ENCODE measurements around the gene DSCAML1. TPM values are rescaled to one million over a fixed set of nuclear protein-coding genes. Genes with fewer than 3 reads are reported as not detected.

DSCAML1 gene
- total RNA-seq, 1 donor, result not detected

DNA sequence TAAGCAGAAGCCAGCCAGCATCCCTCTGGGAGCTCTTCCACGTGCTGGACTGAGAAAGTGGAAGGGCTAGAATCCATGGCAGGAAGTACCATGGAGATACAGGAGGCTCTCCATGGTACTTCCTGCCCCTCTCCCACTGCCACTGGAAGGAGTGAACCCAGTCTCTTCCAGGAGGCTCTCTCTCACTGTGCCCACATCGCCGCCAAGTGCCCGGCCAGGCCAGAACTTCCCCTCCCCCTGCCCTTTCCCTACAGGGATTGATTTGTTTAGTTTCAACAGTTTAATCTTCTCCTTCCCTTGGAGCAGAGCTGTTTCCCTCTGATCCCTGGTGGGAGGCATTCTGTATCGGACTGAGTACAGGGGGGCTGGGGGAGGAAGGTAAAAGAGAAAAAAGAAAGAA lies 133.6 kb downstream of the DSCAML1 start:
- DNase-seq (ENCODE audit: low read depth), result no peak
- TF ChIP-seq, protein P1, sequence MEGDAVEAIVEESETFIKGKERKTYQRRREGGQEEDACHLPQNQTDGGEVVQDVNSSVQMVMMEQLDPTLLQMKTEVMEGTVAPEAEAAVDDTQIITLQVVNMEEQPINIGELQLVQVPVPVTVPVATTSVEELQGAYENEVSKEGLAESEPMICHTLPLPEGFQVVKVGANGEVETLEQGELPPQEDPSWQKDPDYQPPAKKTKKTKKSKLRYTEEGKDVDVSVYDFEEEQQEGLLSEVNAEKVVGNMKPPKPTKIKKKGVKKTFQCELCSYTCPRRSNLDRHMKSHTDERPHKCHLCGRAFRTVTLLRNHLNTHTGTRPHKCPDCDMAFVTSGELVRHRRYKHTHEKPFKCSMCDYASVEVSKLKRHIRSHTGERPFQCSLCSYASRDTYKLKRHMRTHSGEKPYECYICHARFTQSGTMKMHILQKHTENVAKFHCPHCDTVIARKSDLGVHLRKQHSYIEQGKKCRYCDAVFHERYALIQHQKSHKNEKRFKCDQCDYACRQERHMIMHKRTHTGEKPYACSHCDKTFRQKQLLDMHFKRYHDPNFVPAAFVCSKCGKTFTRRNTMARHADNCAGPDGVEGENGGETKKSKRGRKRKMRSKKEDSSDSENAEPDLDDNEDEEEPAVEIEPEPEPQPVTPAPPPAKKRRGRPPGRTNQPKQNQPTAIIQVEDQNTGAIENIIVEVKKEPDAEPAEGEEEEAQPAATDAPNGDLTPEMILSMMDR (IDR thresholded peaks at IDR 0.05; ENCODE audit: insufficient read depth, low read depth, low read length), result no peak
- H3K4me3 ChIP-seq (ENCODE audit: low read depth, low read length), result no peak overlapping the region

DNA sequence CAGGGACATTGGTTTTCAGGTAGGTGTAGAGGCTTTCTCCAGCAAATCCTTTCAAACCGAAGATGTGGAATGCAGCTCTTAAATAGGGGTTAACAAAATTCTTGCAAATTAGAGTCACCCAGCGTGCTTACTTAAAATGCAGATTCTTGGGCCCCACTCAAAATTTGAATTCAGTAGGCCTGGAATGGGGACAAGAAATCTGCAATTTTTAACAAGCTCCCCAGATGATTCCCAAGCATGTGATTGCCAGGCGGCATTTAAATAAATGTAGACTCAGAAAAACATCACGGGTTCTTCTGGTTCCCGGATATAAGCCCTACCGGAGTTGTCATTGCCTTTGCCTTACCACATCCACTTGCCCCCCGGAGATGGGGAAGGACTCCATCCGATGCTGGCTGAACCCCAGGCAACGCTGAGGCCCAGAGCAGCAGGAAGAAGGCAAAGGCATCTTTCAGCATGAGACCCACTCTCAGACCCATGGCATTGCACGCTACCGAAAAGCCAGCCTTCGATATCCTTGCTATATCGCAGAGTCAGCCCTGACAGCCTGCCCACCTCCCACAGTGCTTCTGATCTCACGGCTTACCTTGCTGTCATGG lies 134.2 kb downstream of the DSCAML1 start:
- DNase-seq (ENCODE audit: low read depth), result no peak
- TF ChIP-seq, protein P1 (IDR thresholded peaks at IDR 0.05; ENCODE audit: insufficient read depth, low read depth, low read length), result no peak
- no peak overlapping the region for H3K4me3 ChIP-seq (ENCODE audit: low read depth, low read length)

DNA sequence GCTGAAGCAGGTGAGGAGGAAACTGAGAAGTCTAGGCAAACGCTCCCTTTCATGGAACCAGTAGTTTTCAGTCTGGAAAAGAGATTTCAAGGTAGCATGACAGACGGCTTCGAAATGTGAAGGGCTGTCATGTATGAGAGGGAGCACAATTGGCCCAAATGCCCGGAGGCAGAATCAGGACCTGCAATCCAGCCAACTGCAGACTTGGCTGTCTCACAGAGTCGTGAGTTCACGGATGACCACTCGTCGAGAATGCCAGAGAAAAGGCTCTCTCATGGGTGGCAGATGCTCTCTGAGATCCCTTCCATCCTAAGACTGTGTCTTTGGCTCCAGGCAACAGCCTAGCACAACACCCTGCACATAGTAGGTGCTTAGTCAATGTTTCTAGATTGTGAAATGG lies 134.8 kb downstream of the DSCAML1 start:
- no peak overlapping the region for H3K4me3 ChIP-seq (ENCODE audit: low read depth, low read length)
- TF ChIP-seq, protein P1 (IDR thresholded peaks at IDR 0.05; ENCODE audit: insufficient read depth, low read depth, low read length), result no peak
- DNase-seq (ENCODE audit: low read depth), result no peak

DNA sequence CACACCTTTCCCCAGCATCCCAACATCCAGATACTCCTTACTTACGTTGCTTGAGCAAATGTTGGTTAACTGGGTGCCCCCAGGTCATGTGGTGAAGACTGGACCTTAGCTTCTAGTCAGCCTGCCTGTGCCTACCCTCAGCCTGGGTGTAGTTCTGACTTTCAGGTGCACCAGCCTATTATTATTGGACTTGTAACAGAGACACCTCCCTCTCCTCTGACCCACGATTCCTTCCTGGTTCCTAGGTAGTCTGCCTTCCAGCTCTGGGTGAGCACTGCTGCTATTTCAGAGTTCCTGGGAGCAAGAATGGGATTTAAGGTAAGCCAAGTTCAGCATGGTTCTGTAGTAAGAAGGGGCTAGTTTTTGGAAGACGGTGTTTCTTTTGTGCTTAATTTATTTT lies 138.2 kb downstream of the DSCAML1 start:
- H3K4me3 ChIP-seq (ENCODE audit: low read depth, low read length), result no peak overlapping the region
- TF ChIP-seq, protein P1 (IDR thresholded peaks at IDR 0.05; ENCODE audit: insufficient read depth, low read depth, low read length), result no peak
- DNase-seq (ENCODE audit: low read depth), result no peak

DNA sequence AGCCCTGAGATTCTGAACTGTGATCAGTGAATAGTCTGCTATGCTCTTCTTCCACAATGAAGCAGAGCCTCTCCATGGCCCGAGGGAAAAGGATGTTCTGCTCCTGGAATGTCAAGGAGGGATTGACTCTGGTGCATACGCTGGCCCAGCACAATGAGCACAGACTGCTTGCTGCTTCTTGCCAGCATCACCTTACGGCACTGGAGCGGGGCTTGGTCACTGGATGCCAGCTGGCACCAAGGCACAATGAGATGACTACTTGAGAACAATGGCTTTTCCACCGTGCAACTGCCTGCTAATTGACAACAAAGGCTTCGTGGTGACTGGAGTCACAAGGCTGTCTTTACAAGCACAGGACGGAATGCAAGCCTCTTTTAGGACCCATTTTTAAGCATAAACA lies 139.2 kb downstream of the DSCAML1 start:
- no peak for DNase-seq (ENCODE audit: low read depth)
- TF ChIP-seq, protein P1 (IDR thresholded peaks at IDR 0.05; ENCODE audit: insufficient read depth, low read depth, low read length), result no peak
- H3K4me3 ChIP-seq (ENCODE audit: low read depth, low read length), result no peak overlapping the region

DNA sequence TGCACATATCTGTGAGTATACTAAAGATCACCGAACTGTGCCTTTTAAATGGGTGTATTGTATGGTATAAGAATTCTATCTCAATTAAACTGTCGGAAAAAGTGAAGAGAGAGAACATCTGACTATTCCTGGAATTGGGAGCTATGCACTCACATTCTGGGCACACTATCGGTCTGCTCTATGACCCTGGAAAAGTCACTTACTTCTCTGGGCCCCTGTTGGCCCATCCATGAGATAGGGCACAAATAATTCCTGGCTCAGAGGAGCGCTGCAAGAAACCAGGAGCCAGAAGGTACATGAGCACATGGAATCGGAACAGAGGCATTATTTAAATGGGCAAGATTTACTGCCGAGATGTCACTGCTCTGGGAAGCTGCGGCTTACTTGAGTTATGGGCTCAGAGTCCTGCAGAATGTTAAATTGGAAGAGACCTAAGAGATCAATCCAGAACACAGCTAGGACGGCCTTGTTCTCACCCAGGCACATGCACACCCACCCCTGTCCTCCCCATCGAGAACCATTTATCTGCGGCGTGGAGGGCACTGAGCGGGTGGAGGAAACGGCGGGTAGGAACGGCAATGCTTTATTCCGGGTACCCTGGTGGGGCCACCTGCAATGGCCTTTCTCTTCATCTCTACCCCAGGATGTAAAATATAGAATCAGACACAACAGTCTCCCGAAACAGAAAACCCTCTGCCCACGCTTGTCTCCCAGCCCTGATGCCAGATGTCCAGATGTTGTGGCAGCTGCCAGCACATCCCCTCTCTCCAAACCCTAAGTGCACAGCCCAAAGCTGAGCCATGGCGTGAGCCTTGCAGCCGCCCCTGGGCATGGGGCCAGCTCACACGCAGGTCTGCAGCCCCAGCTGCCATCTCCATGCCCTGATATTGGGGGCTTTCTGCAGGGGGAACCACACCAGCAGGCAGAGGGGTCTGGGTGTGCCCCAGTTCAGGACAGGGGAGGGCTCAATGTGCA lies 142.4 kb downstream of the DSCAML1 start:
- no peak for DNase-seq (ENCODE audit: low read depth)
- H3K4me3 ChIP-seq (ENCODE audit: low read depth, low read length), result no peak overlapping the region
- TF ChIP-seq, protein P1 (IDR thresholded peaks at IDR 0.05; ENCODE audit: insufficient read depth, low read depth, low read length), result no peak
